ENCODE data around the gene MAB21L2.

MAB21L2 gene

DNA sequence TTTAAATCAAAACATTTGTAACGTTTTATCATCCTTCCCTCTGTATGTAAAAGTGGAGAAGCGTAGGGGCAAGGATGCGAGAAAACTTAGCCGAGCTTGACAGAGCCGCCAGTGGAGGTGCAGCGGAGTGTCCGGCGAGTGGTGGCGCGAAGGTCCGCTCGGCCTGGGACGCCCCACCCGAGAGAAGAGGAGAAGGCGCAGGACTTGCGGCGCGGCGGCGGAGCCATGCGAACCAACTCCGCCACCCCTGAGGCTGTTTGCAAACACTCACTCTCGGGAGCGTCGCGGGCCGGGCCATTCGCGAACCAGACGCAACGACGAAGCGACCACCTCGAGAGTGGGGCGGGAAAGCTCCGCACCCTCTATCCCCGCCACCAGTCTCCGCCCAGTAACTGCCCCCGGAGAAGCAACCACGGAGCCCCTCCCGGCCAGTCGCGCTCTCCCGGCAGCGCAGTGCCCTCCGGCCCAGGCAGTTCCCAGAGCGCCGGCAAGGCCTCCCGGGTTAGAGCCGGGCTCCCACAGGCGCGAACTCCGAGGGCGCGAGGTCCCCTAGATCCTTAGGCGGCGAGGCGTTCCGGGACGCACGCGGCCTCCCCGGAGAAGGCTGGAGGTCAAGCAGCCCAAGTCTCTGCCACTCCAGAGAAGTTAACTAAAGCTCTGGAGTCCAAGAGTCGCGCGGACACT lies 2.3 kb upstream of the MAB21L2 start:
- TF ChIP-seq EZH2phosphoT487 (IDR thresholded peaks at IDR 0.05; ENCODE audit: low read length): no peak
- TF ChIP-seq CTCF (IDR thresholded peaks at IDR 0.05; ENCODE audit: low read length): no peak
- TF ChIP-seq EZH2 (optimal IDR thresholded peaks at IDR 0.05; ENCODE audit: low read depth, low read length): no peak
- Histone ChIP-seq H3K4me2 (ENCODE audit: low read depth, low read length) (no peak overlapping the region), H3K4me3 (ENCODE audit: low read length) (no peak overlapping the region), H4K20me1 (ENCODE audit: insufficient read depth, low read length) (no peaks in the 10 kb centered on the region), H2AFZ (ENCODE audit: low read length) (no peak overlapping the region), H3K9ac (ENCODE audit: low read length) (no peak overlapping the region), H3K4me1 (ENCODE audit: low read length) (no peaks in the 10 kb centered on the region), H3K27ac (ENCODE audit: low read length) (no peak overlapping the region), H3K79me2 (ENCODE audit: low read length) (no peaks in the 10 kb centered on the region), H3F3A (ENCODE audit: insufficient read depth, low read length) (no peaks in the 10 kb centered on the region), H3K27me3 (replicated peaks; ENCODE audit: insufficient read depth, low read length) (no peaks in the 10 kb centered on the region), H3K36me3 (replicated peaks; ENCODE audit: insufficient read depth, low read length) (no peaks in the 10 kb centered on the region), H3K9me2 (replicated peaks; ENCODE audit: insufficient read depth, low read length) (no peaks in the 10 kb centered on the region), H3K9me3 (replicated peaks; ENCODE audit: insufficient read depth, low read length) (no peaks in the 10 kb centered on the region)
- DNase-seq: no peak

- no peaks in the 10 kb centered on the region for H3K9me2 ChIP-seq (replicated peaks; ENCODE audit: insufficient read depth, low read length)
- no peak for DNase-seq
- H3K79me2 ChIP-seq (ENCODE audit: low read length): no peaks in the 10 kb centered on the region
- no peaks in the 10 kb centered on the region for H3F3A ChIP-seq (ENCODE audit: insufficient read depth, low read length)
- H3K4me1 ChIP-seq (ENCODE audit: low read length): no peaks in the 10 kb centered on the region
- no peak overlapping the region for H2AFZ ChIP-seq (ENCODE audit: low read length)
- no peaks in the 10 kb centered on the region for H4K20me1 ChIP-seq (ENCODE audit: insufficient read depth, low read length)
- no peak overlapping the region for H3K4me2 ChIP-seq (ENCODE audit: low read depth, low read length)
- H3K27ac ChIP-seq (ENCODE audit: low read length): no peak overlapping the region
- no peaks in the 10 kb centered on the region; the same call in 1 of the 2 replicates for H3K36me3 ChIP-seq (replicated peaks; ENCODE audit: insufficient read depth, low read length)
- no peak overlapping the region for H3K4me3 ChIP-seq (ENCODE audit: low read length)
- no peaks in the 10 kb centered on the region for H3K9me3 ChIP-seq (replicated peaks; ENCODE audit: insufficient read depth, low read length)
- H3K9ac ChIP-seq (ENCODE audit: low read length): no peak overlapping the region
- H3K27me3 ChIP-seq (replicated peaks; ENCODE audit: insufficient read depth, low read length): no peaks in the 10 kb centered on the region
- no peak for TF ChIP-seq EZH2phosphoT487 (IDR thresholded peaks at IDR 0.05; ENCODE audit: low read length)
- TF ChIP-seq CTCF (IDR thresholded peaks at IDR 0.05; ENCODE audit: low read length): no peak
- no peak for TF ChIP-seq EZH2 (optimal IDR thresholded peaks at IDR 0.05; ENCODE audit: low read depth, low read length)
These were observed 1.6 kb upstream of the MAB21L2 start for GRCh38 chr4:150580306-150580705.

DNA sequence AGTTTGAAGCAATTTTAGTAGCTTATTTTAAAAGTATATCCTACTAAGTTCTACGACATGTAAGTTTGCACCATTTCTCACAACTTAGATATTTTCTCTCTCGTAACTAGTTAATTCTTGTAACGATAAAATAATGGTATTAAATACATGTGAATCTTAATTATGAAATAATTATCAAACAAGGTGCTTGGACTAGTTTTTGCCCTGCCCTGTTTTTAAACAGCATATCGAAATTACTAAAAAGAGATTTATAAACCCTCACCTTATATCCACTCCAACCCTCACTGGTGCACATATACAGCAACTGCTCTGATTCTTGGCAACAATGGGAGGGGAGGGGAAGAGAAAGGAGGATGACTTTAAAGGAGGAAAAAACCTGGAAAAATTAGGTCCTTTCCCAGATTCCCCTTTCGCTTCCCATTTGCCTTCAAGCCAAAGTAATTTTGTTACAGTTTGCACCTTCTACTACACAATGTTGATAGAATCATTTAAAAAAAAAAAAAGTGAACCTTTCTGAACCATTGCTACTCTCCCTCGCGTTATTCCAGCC lies 820 bp upstream of the MAB21L2 start:
- no peak overlapping the region for H3K4me2 ChIP-seq (ENCODE audit: low read depth, low read length)
- H3K9me3 ChIP-seq (replicated peaks; ENCODE audit: insufficient read depth, low read length): no peaks in the 10 kb centered on the region
- DNase-seq: no peak
- H3K79me2 ChIP-seq (ENCODE audit: low read length): no peaks in the 10 kb centered on the region
- no peaks in the 10 kb centered on the region for H3F3A ChIP-seq (ENCODE audit: insufficient read depth, low read length)
- no peak for TF ChIP-seq CTCF (IDR thresholded peaks at IDR 0.05; ENCODE audit: low read length)
- TF ChIP-seq EZH2 (optimal IDR thresholded peaks at IDR 0.05; ENCODE audit: low read depth, low read length): no peak
- TF ChIP-seq EZH2phosphoT487 (IDR thresholded peaks at IDR 0.05; ENCODE audit: low read length): no peak
- no peaks in the 10 kb centered on the region for H3K27me3 ChIP-seq (replicated peaks; ENCODE audit: insufficient read depth, low read length)
- no peaks in the 10 kb centered on the region for H3K4me1 ChIP-seq (ENCODE audit: low read length)
- no peaks in the 10 kb centered on the region for H3K9me2 ChIP-seq (replicated peaks; ENCODE audit: insufficient read depth, low read length)
- H3K4me3 ChIP-seq (ENCODE audit: low read length): no peak overlapping the region
- H3K27ac ChIP-seq (ENCODE audit: low read length): no peak overlapping the region
- no peak overlapping the region for H2AFZ ChIP-seq (ENCODE audit: low read length)
- H3K9ac ChIP-seq (ENCODE audit: low read length): no peak overlapping the region
- H3K36me3 ChIP-seq (replicated peaks; ENCODE audit: insufficient read depth, low read length): no peaks in the 10 kb centered on the region; the same call in 1 of the 2 replicates
- no peaks in the 10 kb centered on the region for H4K20me1 ChIP-seq (ENCODE audit: insufficient read depth, low read length)

All from MM.1S (cell line).